GM18868 (cell line): ENCODE data around the gene ARHGEF11.
"Not testable (repeated sequence)": the region's sequence is repeated elsewhere in the genome, so short reads cannot be mapped to it uniquely, and the experiment has no call there.

Experiments
- ATAC-seq: cut with Tn5 transposase; IDR thresholded peaks from one replicate; pipeline ENCODE4 v1.9.1; 2021; ENCODE audit warnings: mild to moderate bottlenecking, moderate library complexity; ENCODE audit not compliant: unreplicated experiment

The ARHGEF11 gene

GRCh38 chr1:156931974-156932710 lies 113.4 kb downstream of the ARHGEF11 start:
- no peak for ATAC-seq

GRCh38 chr1:156931211-156931952 lies 114.2 kb downstream of the ARHGEF11 start:
- no peak for ATAC-seq

GRCh38 chr1:156930483-156930882 lies 115.1 kb downstream of the ARHGEF11 start:
- no peak for ATAC-seq

GRCh38 chr1:156929596-156930238 lies 115.8 kb downstream of the ARHGEF11 start:
- no peak for ATAC-seq

GRCh38 chr1:156928043-156928602 lies 117.4 kb downstream of the ARHGEF11 start:
- ATAC-seq: no peak

GRCh38 chr1:156927215-156928042 lies 118.1 kb downstream of the ARHGEF11 start:
- ATAC-seq: no peak

GRCh38 chr1:156926695-156927094 lies 118.8 kb downstream of the ARHGEF11 start:
- ATAC-seq: not testable (repeated sequence)

GRCh38 chr1:156926175-156926574 lies 119.4 kb downstream of the ARHGEF11 start:
- no peak for ATAC-seq

- no peak for ATAC-seq
These were observed 120.2 kb downstream of the ARHGEF11 start for GRCh38 chr1:156925154-156926010.

GRCh38 chr1:156924478-156925153 lies 120.9 kb downstream of the ARHGEF11 start:
- no peak for ATAC-seq

- ATAC-seq: no peak
These were observed 121.7 kb downstream of the ARHGEF11 start for GRCh38 chr1:156923670-156924477.

GRCh38 chr1:156922986-156923669 lies 122.4 kb downstream of the ARHGEF11 start:
- ATAC-seq: no peak

- ATAC-seq: no peak
These were observed 124.5 kb downstream of the ARHGEF11 start for GRCh38 chr1:156921053-156921529.

- no peak for ATAC-seq
These were observed 125.1 kb downstream of the ARHGEF11 start, which contains the start of gene LRRC71 for GRCh38 chr1:156920233-156921052. Gene LRRC71 (plus strand): TSS chr1:156920632. CDS start chr1:156920804, 172 bp downstream.

- ATAC-seq: no peak
These were observed 131.1 kb downstream of the ARHGEF11 start for GRCh38 chr1:156914440-156914856.

- no peak for ATAC-seq
These were observed 131.6 kb downstream of the ARHGEF11 start for GRCh38 chr1:156913809-156914387.
